Adrenal gland (tissue), 5 donors: ENCODE data around the gene COL4A1.

Experiments used
- CTCF ChIP-seq, 6 experiments: fragments of 450-650 bp in 4 of 6; fragments of 200-600 bp in 2 of 6; sonication (generic) in 1 of 6; IDR thresholded peaks; 1 replicate in 5 of 6; 2 replicates in 1 of 6; pipeline versions ENCODE4 v1.5.1 to v1.8.0; 2016 to 2021; ENCODE audit warnings: antibody characterized with exemption in 6 of 6, mild to moderate bottlenecking in 2 of 6, moderate library complexity in 1 of 6
- POLR2A ChIP-seq, 2 donors: fragments of 450-650 bp; IDR thresholded peaks; one replicate each; pipeline ENCODE4 v1.6.1; 2017; ENCODE audit warnings: antibody characterized with exemption in 2 of 2, mild to moderate bottlenecking in 2 of 2, moderate library complexity in 1 of 2
- donor health status: DM: no; HTN: no; CAD: no.

GRCh38 chr13:110286833-110287819 is 19.8 kb downstream of the COL4A1 start:
- TF ChIP-seq CTCF (IDR thresholded peaks at IDR 0.05) = no peak
- TF ChIP-seq POLR2A (IDR thresholded peaks at IDR 0.05) = no peak
